GM20431 (cell line): ENCODE data around the gene DGKZ.

Source experiments
- in situ Hi-C: fragments of 300-500 bp; cut with MseI, MboI; formaldehyde crosslinking; loops from one replicate; pipeline ENCODE4 v1.15.0; 2020; ENCODE audit warnings: low sequenced_read_pairs; ENCODE audit not compliant: unreplicated experiment

The DGKZ gene

GRCh38 chr11:46388619-46389449, 41.6 kb downstream of the DGKZ start:
- in situ Hi-C loops: loop anchor here (25.0 kb wide), 1 partner anchor 148 kb away; no protein-coding TSS in a partner anchor

DNA sequence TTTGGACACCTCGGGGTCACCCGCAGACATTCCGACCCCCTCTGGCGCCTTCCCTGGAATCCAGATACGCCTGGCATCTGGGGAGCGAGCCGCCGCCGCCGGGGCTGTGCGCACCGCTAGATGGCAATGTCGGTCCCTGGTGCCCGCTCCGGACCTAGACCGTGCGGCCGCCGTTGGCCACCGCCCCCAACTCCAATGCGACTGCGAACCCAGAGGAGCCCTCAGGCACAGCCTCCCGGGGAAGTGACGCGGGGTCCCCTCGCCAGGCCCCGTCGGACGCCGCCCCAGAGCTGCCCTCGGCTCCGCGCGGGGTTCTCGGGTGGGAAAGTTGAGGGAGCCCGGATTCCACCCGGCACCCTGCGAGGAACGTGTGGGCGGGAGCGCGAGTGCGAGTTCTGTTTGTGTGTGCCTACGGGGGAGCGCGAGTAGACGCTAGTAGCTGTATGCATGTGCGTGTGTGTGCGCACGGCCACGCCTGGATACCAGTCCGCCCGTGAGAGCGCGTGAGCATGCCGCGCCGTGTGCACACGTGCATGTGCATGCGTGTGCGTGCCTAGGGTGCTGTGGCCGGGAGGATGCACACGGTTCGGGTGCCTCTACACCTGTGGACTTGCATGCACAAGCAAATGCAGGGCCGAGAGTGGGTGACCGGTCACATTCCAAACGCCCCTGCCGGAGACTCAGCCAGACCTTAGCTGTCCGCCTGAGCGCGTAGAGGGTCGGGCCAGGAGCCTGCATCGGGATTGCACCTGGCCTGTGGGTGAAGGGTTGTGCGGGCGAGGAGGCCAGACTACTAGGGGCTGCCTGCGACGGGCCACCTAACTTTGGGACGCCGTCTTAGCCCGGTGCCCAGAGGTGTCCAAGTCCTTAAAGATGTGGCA, 42.4 kb downstream of the DGKZ start:
- in situ Hi-C loops: loop anchor here (25.0 kb wide), 1 partner anchor 148 kb away; no protein-coding TSS in a partner anchor

DNA sequence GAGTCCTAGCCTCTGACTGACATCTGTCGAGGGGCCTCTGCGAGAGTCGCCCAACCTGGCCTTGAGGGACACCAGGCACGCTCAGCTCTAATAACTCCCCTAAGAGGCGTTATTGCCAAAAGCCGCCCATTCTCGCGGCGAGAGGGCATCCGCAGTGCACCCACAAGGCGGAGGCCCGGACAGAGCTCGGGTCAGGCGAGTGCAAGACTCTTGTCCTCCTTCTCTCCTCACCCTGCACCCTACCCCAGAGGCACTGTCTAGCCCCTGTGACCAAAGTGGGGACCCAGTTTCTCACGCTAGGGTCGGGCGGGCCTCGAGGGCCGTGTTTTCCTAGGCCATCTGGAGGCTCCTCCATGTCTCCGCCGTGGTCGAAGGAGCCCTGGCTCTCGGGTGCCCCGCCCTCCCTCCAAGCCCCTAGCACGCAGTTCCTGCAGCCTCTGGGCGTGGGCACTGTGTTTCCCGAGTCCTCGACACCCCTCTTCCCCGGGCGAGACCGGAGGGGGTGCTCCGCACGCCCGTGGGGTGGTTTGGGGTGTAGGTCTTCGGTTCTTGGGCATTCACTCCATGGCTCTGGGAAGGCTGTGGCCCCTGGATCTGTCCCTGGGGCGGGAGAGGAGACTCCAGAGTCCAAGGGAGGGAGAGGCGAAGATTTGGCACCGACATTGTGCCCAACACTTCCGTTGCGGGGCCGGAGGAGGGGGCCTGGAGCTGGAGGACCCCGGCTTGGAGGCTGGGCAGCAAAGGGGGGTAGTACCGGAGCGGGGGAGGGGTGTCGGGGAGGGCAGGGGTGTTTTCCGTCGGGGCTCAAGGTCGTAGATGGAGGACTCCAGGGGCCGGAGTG, 43.3 kb downstream of the DGKZ start:
- in situ Hi-C loops: loop anchor here (25.0 kb wide), 1 partner anchor 147 kb away; no protein-coding TSS in a partner anchor

GRCh38 chr11:46391186-46391577, 43.9 kb downstream of the DGKZ start:
- in situ Hi-C loops: loop anchor here (25.0 kb wide), 1 partner anchor 146 kb away; no protein-coding TSS in a partner anchor

DNA sequence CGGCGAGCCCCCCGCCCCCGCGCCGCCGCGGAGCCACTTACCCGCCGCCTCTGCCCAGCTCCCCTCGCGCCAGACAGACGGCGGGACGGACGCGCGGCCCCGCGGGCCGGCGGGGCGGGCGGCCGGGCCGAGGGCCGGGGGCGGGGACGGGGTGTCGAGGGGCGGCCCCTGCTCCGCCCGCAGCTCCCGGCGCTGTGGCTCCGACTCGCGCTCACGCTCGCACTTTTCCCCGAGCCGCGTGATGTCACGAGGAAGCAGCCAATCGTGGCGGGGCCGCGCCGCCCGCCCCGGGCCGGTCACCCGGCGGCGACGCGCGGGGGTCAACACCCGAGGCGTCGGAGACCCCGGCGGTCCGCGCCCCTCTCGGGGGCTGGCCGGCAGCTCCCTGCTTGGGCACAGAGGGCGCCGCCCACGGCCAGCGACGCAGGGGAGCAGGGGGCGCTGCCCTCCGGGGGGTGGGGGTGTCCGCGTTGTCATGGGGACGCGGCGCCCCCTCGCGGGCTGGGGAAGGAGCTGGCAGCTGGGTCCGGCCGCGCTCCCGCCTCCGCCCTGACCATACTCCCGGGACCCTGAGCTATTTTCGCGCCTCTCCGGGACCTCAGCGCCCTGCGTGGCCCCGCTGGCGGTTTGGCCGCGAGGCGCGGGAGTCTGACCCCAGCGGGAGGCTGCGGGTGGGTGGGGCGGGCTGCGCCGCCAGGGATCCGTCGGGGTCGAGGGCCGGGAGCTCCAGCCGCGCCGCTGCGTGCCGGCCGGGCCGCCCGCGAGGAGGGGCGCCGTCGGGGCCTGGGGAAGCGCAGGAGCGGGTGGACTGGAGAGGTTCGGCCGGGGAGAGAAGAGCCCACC, 44.5 kb downstream of the DGKZ start, which contains the start of gene CHRM4:
CHRM4 (minus strand) TSS at position 199 of the 843 bp plus-strand sequence. CDS start 5,219 bp downstream, outside the sequence.
- in situ Hi-C loops: loop anchor here (25.0 kb wide), 1 partner anchor 146 kb away; no protein-coding TSS in a partner anchor

GRCh38 chr11:46392421-46393230, 45.4 kb downstream of the DGKZ start:
- in situ Hi-C loops: loop anchor here (25.0 kb wide), 1 partner anchor 145 kb away; no protein-coding TSS in a partner anchor

DNA sequence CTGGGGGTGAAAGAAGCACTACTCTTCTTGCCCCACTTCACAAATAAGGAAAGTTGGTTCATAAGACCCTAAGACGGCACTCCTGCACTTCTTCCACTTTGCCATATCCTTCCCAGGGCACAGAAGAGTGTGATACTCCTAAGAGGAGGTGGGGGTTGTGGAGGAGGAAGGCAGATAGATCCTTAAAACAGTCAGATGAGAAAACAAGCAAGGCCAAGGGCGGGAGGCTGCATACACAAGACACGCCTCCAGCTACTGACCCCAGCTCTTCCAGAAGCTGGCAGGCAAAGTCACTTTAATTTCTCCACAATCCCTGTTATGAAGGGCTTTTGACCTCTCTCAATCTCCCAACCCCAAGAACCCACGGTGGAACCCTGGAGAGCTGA, 46.0 kb downstream of the DGKZ start:
- in situ Hi-C loops: loop anchor here (25.0 kb wide), 1 partner anchor 144 kb away; no protein-coding TSS in a partner anchor

DNA sequence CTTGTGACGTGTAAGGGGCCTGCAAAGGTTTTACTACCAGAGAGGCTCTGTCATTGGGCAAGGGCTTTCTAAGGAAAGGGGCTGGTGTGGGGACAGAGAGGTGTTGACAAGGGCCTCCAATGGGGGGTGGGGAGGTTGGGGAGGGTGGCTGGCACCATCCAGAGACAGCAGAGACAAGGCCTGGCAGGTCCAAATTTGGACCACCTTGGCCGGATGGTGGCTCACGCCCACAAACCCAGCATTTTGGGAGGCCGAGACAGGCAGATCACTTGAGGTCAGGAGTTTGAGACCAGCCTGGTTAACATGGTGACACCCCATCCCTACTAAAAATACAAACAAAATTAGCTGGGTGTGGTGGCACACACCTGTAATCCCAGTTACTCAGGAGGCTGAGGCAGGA, 46.5 kb downstream of the DGKZ start:
- in situ Hi-C loops: loop anchor here (25.0 kb wide), 1 partner anchor 144 kb away; no protein-coding TSS in a partner anchor

GRCh38 chr11:46397526-46397925, 50.3 kb downstream of the DGKZ start:
- in situ Hi-C loops: loop anchor here (25.0 kb wide), 1 partner anchor 140 kb away; no protein-coding TSS in a partner anchor

DNA sequence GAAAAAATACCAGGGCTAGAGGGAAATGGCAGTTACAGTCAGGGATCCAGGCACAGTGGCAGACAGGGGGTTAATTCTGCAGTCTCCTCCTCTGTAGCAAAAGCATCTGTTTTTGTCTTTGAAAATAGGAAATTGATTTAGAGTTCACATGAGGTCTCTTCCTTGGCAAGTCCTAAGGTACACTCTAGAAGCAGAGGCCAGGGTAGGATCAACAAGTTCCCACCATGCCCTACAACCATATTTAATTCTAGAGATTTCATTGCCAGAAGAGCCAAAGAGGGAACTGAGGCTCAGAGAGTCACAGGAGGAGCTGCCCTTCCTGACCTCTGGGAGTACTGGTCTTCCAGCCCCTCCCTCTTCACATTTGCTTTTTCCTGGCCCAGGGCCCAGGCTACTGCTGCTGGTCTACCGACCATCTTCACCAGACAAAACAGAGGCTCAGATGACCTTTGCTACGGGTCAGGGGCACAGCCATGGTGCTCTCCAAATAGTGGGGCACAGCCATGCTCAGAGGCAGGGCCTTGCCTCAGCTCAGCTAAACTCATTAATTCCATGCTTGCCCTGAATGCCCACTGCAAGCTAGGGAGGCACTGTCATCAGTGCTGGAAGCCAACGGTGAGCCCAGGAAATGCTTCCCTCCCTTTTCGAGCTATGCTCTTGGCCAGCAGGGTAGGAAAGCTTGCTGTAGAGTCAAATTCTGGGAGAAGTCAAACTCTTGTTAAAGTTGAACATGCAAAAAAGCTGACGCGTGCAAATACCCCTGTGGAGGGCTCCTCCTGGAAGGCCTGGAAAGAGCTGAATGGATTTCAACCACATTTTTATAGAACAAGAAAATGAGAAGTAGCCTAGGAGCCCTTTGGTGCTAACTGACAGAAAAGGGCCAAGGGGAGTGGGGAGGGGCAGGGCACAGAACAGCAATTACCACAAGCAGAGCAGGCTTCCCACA, 56.0 kb downstream of the DGKZ start:
- in situ Hi-C loops: no loop called here

- in situ Hi-C loops: no loop called here
Measured at GRCh38 chr11:46404476-46405017, 57.3 kb downstream of the DGKZ start.

DNA sequence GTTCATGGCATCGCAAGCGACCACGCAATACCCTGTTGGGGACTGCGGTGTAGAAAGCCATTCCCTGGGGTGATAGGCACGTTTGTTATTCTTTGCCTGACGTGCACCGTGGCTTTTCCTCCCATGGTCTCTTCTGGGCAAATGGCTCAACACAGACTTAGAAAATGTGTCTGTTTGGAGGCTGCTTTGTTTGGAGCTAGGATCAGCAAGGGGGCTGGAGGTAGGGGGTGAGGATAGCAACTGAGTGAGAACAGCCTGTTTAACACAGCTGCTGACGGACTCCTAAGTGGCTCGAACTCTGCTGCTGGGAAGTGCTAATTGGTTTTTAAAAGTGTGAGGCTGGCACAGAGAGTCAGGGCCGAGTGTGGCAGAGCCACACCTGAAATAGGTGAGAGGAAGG, 60.4 kb downstream of the DGKZ start:
- in situ Hi-C loops: no loop called here

DNA sequence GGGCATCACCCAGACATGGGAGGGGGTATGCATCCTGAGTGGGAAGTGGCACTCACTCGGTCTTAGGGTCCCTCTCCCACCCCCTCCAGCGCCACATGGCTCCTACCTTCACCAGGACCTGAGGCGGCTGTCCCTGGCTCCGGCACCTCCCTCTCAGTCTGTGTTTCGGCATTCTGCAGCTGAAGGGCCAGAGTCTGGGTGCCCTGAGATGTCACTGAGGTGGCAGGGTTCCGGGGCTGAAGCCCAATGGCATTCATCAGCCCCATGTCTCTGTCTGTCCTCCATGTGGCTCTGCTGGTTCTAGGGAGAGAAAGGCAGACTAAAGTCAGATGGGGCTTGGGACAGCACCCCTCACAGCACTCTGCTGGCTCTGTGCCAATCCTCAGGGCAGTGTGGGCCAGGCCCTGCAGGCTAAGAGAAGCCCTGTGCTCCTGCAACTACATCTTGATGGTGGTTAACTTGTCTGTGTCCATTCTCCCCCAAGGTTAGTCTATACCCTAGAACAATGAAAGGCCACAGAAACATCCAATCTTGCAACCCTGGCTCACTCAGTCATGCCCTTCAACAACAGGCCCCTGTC, 61.2 kb downstream of the DGKZ start:
- in situ Hi-C loops: no loop called here

GRCh38 chr11:46410021-46410420, 62.8 kb downstream of the DGKZ start:
- in situ Hi-C loops: no loop called here

GRCh38 chr11:46413760-46414465, 66.7 kb downstream of the DGKZ start:
- in situ Hi-C loops: no loop called here

DNA sequence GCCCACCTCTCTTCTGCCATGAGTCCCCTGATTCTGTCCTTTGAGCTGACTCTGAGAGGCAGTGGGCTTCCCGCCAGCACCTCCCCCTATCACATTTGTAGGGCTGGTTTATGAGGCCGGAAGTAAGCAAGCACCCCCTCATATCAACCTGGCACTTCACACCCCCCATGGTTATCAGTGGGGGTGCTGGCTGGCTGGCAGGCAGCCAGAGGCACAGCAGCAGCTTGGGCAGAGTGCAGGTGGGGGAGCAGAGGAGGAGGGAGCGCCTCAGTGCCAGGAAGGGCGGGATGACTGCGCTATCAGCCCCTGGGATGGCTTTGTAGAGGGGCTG, 67.2 kb downstream of the DGKZ start:
- in situ Hi-C loops: no loop called here
